DOHH2 (cell line): ENCODE results near the gene PRKCE.

Experiments
- H3F3A ChIP-seq: fragments of 200-600 bp; sonication (generic), shearing (Covaris generic); 2 replicates; pipeline ENCODE4 v1.6.0; 2016; ENCODE audit warnings: antibody characterized with exemption, mild to moderate bottlenecking; ENCODE audit not compliant: control insufficient read depth, insufficient read depth
- H3K27ac ChIP-seq: fragments of 200-600 bp; sonication (generic); 2 replicates; pipeline ENCODE4 v1.5.1; 2014; ENCODE audit warnings: low read depth, mild to moderate bottlenecking, low read length, moderate library complexity
- H3K27me3 ChIP-seq: fragments of 200-600 bp; sonication (generic); 2 replicates; pipeline ENCODE4 v1.6.1; 2014; ENCODE audit warnings: mild to moderate bottlenecking, low read length, mixed read lengths; ENCODE audit not compliant: control insufficient read depth
- H3K36me3 ChIP-seq: fragments of 200-600 bp; sonication (generic); 2 replicates; pipeline ENCODE4 v1.6.1; 2014; ENCODE audit warnings: mild to moderate bottlenecking, low read length, moderate library complexity, mixed read lengths; ENCODE audit not compliant: control insufficient read depth
- H3K4me1 ChIP-seq: fragments of 200-600 bp; sonication (generic); 2 replicates; pipeline ENCODE4 v1.6.1; 2014; ENCODE audit warnings: mild to moderate bottlenecking, low read length, mixed read lengths; ENCODE audit not compliant: control insufficient read depth
- H3K4me2 ChIP-seq: fragments of 200-600 bp; sonication (generic); 2 replicates; pipeline ENCODE4 v1.6.0; 2014; ENCODE audit warnings: mild to moderate bottlenecking, low read length, moderate library complexity
- H3K4me3 ChIP-seq: fragments of 200-600 bp; sonication (generic); 2 replicates; pipeline ENCODE4 v1.5.1; 2014; ENCODE audit warnings: mild to moderate bottlenecking, low read length, mixed read lengths
- H3K79me2 ChIP-seq: fragments of 200-600 bp; sonication (generic); 2 replicates; pipeline ENCODE4 v1.6.1; 2014; ENCODE audit warnings: mild to moderate bottlenecking, low read length, mixed read lengths; ENCODE audit not compliant: control insufficient read depth
- H3K9me2 ChIP-seq: fragments of 200-600 bp; sonication (generic); replicated peaks from 2 replicates; pipeline ENCODE4 v1.6.1; 2014; ENCODE audit warnings: mild to moderate bottlenecking, low read length, mixed read lengths; ENCODE audit not compliant: control insufficient read depth
- H3K9me3 ChIP-seq: fragments of 200-600 bp; sonication (generic); 2 replicates; pipeline ENCODE4 v1.6.1; 2014; ENCODE audit warnings: antibody characterized with exemption, low read length, mixed read lengths; ENCODE audit not compliant: control insufficient read depth, insufficient read depth
- H4K20me1 ChIP-seq: fragments of 200-600 bp; sonication (generic); 2 replicates; pipeline ENCODE4 v1.6.0; 2014; ENCODE audit warnings: low read depth, mild to moderate bottlenecking, antibody characterized with exemption, low read length, moderate library complexity; ENCODE audit not compliant: control insufficient read depth, insufficient read depth
- CTCF ChIP-seq: fragments of 200-600 bp; sonication (generic); IDR thresholded peaks from one replicate; pipeline ENCODE4 v1.5.1; 2014; ENCODE audit warnings: antibody characterized with exemption, mild to moderate bottlenecking, low read depth, low read length; ENCODE audit not compliant: poor library complexity, severe bottlenecking
- EZH2phosphoT487 ChIP-seq: fragments of 200-600 bp; sonication (generic); IDR thresholded peaks from 2 replicates; pipeline ENCODE4 v1.6.1; 2017; ENCODE audit warnings: borderline replicate concordance, mild to moderate bottlenecking, antibody characterized with exemption, low read length, moderate library complexity, mixed read lengths

Gene PRKCE

GRCh38 chr2:45732436-45732835 is 81.0 kb downstream of the PRKCE start:
- Histone ChIP-seq H3K4me1 (peaks cover 44% of the 10 kb centered on the region), H3K9me2 (no peaks in the 10 kb centered on the region), H3K27ac (no peak overlapping the region), H3K4me2 (no peak overlapping the region), H4K20me1 (no peaks in the 10 kb centered on the region), H3K4me3 (no peak overlapping the region), H3K27me3 (no peaks in the 10 kb centered on the region), H3K9me3 (no peaks in the 10 kb centered on the region), H3K36me3 (no peaks in the 10 kb centered on the region), H3K79me2 (0 out of 2 replicates have a peak, but pooled peaks cover 3% of the 10 kb centered on the region), H3F3A (peaks cover 3% of the 10 kb centered on the region)
- TF ChIP-seq CTCF = no peak
- no peak for TF ChIP-seq EZH2phosphoT487

- no peaks in the 10 kb centered on the region for H3K36me3 ChIP-seq
- H3K79me2 ChIP-seq = 0 out of 2 replicates have a peak, but pooled peaks cover 3% of the 10 kb centered on the region
- no peak overlapping the region for H3K4me2 ChIP-seq
- H3K9me2 ChIP-seq = no peaks in the 10 kb centered on the region
- peaks cover 39% of the 10 kb centered on the region for H3K4me1 ChIP-seq
- H3K27ac ChIP-seq = no peak overlapping the region
- no peaks in the 10 kb centered on the region for H3K27me3 ChIP-seq
- TF ChIP-seq EZH2phosphoT487 (no peak), CTCF (no peak)
- H3F3A ChIP-seq = peaks cover 3% of the 10 kb centered on the region
- H3K9me3 ChIP-seq = no peaks in the 10 kb centered on the region
- H3K4me3 ChIP-seq = no peak overlapping the region
- no peaks in the 10 kb centered on the region for H4K20me1 ChIP-seq
Observed at GRCh38 chr2:45732946-45733345, 81.5 kb downstream of the PRKCE start.

DNA sequence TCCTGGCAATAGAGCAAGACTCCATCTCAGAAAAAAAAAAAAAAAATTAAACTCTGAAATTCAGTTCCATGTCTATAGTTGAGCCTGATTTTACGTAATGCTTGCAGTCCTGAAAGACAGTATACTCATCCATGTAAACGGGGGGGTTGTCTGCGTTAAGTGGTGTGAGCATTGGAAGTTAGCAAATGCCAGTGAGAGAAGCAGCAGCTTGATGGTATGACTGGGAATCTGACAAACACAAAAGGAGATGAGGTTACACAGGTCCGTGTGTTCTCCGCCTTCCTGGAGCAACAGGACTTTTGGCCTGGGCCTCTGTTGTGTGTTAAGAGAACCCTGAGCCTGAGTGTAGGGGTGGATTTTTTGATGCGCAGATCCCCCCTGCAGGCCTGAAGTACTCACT is 82.9 kb downstream of the PRKCE start:
- H3K27ac ChIP-seq = no peak overlapping the region
- TF ChIP-seq CTCF = no peak
- TF ChIP-seq EZH2phosphoT487 = no peak
- no peaks in the 10 kb centered on the region for H4K20me1 ChIP-seq
- no peaks in the 10 kb centered on the region for H3K9me2 ChIP-seq
- H3K4me2 ChIP-seq = no peak overlapping the region
- no peaks in the 10 kb centered on the region for H3K36me3 ChIP-seq
- 0 out of 2 replicates have a peak, but pooled peaks cover 3% of the 10 kb centered on the region for H3K79me2 ChIP-seq
- no peaks in the 10 kb centered on the region for H3K9me3 ChIP-seq
- H3K27me3 ChIP-seq = no peaks in the 10 kb centered on the region
- H3K4me3 ChIP-seq = no peak overlapping the region
- H3K4me1 ChIP-seq = peaks cover 33% of the 10 kb centered on the region
- H3F3A ChIP-seq = no peaks in the 10 kb centered on the region
